Mucosa of descending colon (tissue), 3 donors: ENCODE measurements around the gene EMP2. TPM values are rescaled to one million over a fixed set of nuclear protein-coding genes. Genes with fewer than 3 reads are reported as not detected.

Source experiments
- ATAC-seq: fragments of 200-7000 bp; cut with Tn5 transposase; one replicate; pipeline ENCODE4 v1.9.1; 2020; ENCODE audit warnings: mild to moderate bottlenecking, moderate library complexity
- DNase-seq, 3 donors: peaks; one replicate each; pipeline ENCODE4 v3.0.0-alpha.2; 2020
- H3K36me3 ChIP-seq: fragments of 200-600 bp; one replicate; pipeline ENCODE4 v1.8.0; 2021; ENCODE audit warnings: low read depth, mild to moderate bottlenecking
- H3K4me1 ChIP-seq: fragments of 200-600 bp; one replicate; pipeline ENCODE4 v1.8.0; 2021; ENCODE audit warnings: low read depth, mild to moderate bottlenecking
- H3K4me3 ChIP-seq: fragments of 200-600 bp; one replicate; pipeline ENCODE4 v1.8.0; 2021; ENCODE audit warnings: mild to moderate bottlenecking
- H3K9me3 ChIP-seq: fragments of 200-600 bp; one replicate; pipeline ENCODE4 v1.8.0; 2021; ENCODE audit warnings: mild to moderate bottlenecking
- intact Hi-C, 2 donors: fragments of 100-400 bp; cut with DNase I in 1 of 2; cut with micrococcal nuclease in 1 of 2; formaldehyde crosslinking; loops; one replicate each; pipeline versions ENCODE4 v1.11.0 to v1.11.1; 2022; cut with DNase I, micrococcal nuclease
- long read RNA-seq, 2 donors: library from polyadenylated mRNA; unstranded; transcript quantifications; one replicate each; pipeline ENCODE4 v2.0.0, GENCODE V29; 2019 to 2021
- total RNA-seq, 3 donors: library from RNA; stranded (reverse); fragmentation: NEBNext Ultra II Directional in 2 of 3; extraction: Animal tissue kit (Norgen Biotek cat#: 25700) in 2 of 3; gene quantifications; one replicate each; pipeline versions ENCODE4 v1.2.1 to v1.2.4, GENCODE V29; 2021 to 2023
- TF ChIP-seq, protein P1 (sequence below): fragments of 200-600 bp; IDR thresholded peaks from one replicate; pipeline ENCODE4 v1.8.0; 2022; ENCODE audit warnings: antibody characterized with exemption, mild to moderate bottlenecking
- donor health status: DM: no; HTN: no; CAD: no; lungs with moderate emphysema.
- donor health status: DM: no; HTN: no; CAD: no.
- donor health status: DM: no; HTN: yes; CAD: no.

The EMP2 gene, protein sequence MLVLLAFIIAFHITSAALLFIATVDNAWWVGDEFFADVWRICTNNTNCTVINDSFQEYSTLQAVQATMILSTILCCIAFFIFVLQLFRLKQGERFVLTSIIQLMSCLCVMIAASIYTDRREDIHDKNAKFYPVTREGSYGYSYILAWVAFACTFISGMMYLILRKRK
- total RNA-seq, result 10 to 100 TPM; 73.0 to 92.9 (median 84.3) TPM
- long read RNA-seq, donor 1, full-length matches to known transcripts, result 56 of 67 reads
- long read RNA-seq, donor 1, partial matches to known transcripts, result 0 of 67 reads
- long read RNA-seq, donor 1, other reads (novel, unspliced or antisense), result 11 of 67 reads
- long read RNA-seq, donor 2, full-length matches to known transcripts, result 29 of 34 reads
- long read RNA-seq, donor 2, partial matches to known transcripts, result 2 of 34 reads
- long read RNA-seq, donor 2, other reads (novel, unspliced or antisense), result 3 of 34 reads

DNA sequence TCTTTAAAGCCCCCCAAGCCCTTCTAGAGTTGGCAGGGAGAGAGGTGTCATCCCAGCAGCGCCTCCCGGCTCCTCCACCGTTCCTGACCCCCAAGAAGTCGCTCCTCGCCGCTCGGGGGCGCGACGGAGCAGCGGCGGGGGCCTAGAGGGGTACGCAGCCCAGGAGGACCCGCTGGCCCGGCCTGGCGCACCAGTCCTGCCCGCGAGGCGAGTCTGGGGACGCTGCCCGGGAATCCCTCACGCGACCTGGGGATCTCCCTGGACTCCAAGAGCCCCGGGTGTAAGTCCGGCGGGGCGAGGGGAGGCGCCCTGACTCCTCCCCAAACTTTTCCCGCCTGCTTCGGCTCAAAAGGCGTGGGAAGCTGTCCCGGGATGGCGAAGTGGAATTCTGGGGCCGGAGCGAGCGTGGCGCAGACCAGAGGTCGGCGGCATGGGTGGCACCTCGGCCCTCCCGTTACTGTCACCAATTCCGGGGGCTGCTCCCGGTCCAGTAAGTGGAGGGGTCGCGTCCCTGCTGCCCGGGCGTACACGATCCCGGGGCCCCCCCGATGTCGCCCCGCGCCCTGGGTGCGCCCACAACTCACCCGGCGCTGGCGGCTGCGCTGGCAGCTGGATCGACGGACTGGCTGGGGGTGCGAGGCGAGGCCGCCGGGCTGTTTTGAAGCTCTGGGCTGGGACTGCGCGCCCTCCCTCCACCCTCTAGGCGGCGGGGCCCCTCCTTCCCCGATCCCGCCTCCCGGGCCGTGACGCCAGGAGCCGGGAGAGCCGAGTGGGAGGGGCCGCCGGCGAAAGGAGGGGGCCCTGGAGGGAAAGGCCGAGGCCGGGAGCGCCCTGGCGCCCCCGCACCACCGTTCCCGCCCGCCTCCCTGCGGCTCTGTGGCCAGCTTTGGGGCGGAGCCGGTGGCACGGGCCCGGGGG is at the start of gene EMP2:
EMP2 (minus strand) TSS at position 634 of the 918 bp plus-strand sequence. CDS start 32,981 bp downstream, outside the sequence.
- peaks cover 26% of the 10 kb centered on the region for H3K4me1 ChIP-seq
- H3K36me3 ChIP-seq, result no peaks in the 10 kb centered on the region
- ATAC-seq, result peak; percentile 88
- TF ChIP-seq, protein P1, sequence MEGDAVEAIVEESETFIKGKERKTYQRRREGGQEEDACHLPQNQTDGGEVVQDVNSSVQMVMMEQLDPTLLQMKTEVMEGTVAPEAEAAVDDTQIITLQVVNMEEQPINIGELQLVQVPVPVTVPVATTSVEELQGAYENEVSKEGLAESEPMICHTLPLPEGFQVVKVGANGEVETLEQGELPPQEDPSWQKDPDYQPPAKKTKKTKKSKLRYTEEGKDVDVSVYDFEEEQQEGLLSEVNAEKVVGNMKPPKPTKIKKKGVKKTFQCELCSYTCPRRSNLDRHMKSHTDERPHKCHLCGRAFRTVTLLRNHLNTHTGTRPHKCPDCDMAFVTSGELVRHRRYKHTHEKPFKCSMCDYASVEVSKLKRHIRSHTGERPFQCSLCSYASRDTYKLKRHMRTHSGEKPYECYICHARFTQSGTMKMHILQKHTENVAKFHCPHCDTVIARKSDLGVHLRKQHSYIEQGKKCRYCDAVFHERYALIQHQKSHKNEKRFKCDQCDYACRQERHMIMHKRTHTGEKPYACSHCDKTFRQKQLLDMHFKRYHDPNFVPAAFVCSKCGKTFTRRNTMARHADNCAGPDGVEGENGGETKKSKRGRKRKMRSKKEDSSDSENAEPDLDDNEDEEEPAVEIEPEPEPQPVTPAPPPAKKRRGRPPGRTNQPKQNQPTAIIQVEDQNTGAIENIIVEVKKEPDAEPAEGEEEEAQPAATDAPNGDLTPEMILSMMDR, result peak; percentile 27
- H3K4me3 ChIP-seq, result peak within 1 kb of the TSS; percentile 78
- peak; percentile 82 to 91 (median 86) for DNase-seq
- intact Hi-C loops, result no loop called here
- no peaks in the 10 kb centered on the region for H3K9me3 ChIP-seq

DNA sequence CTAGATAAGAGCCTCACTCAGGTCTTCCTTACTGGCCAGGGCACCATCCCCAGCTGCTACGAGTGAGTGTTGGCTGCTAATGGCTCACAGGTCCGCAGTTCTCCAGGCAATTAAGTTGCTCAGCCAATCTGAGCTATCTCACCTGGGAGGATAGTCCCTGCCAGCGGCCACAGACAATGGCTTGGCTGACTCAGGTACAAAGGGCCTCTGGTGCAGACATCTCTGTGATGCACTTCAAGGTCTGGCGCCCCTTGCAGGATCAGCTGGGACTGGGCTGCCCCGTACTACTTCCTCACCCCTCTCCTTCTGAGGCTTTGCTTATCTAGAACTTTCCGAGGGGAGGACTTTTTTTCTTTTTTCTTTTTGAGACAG is 49.2 kb upstream of the EMP2 start:
- intact Hi-C loops, result no loop called here
- DNase-seq, result peak in 1 of 3 donors; percentile 39
- Histone ChIP-seq H3K36me3 (no peaks in the 10 kb centered on the region), H3K4me3 (no peak overlapping the region), H3K9me3 (no peaks in the 10 kb centered on the region), H3K4me1 (no peaks in the 10 kb centered on the region)
- peak; percentile 81 for ATAC-seq
- TF ChIP-seq, protein P1, result no peak

DNA sequence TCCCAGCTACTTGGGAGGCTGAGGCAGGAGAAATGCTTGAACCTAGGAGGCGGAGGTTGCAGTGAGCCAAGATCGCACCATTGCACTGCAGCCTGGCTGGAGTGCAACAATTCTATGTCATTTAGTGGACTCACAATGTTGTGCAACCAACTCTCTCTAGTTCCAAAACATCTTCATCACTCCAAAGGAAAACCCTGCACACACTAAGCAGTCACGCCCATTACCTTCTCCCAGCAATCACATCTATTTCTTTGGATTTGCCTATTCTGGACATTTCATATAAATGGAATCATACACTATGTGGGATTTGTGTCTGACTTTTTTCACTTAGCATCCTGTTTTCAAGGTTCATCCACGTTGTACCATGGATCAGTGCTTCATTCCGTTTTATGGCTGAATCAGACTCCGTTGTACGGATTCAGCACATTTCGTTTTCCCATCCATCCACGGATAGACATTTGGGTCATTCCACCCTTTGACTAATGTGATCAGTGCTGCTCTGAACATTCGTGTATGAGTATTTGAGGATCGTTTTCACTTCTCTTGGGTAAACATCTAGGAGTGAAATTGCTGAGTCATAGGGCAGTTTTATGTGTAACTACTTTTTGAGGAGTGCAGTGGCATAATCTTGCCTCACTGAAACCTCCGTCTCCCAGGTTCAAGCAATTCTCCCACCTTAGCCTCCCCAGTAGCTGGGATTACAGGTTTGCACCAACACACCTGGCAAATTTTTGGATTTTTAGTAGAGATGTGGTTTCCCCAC is 45.4 kb upstream of the EMP2 start:
- DNase-seq (no peak), ATAC-seq (peak; percentile 51)
- no peaks in the 10 kb centered on the region for H3K36me3 ChIP-seq
- H3K9me3 ChIP-seq, result no peaks in the 10 kb centered on the region
- no peak overlapping the region for H3K4me3 ChIP-seq
- no peaks in the 10 kb centered on the region for H3K4me1 ChIP-seq
- intact Hi-C loops, result no loop called here
- TF ChIP-seq, protein P1, result no peak

DNA sequence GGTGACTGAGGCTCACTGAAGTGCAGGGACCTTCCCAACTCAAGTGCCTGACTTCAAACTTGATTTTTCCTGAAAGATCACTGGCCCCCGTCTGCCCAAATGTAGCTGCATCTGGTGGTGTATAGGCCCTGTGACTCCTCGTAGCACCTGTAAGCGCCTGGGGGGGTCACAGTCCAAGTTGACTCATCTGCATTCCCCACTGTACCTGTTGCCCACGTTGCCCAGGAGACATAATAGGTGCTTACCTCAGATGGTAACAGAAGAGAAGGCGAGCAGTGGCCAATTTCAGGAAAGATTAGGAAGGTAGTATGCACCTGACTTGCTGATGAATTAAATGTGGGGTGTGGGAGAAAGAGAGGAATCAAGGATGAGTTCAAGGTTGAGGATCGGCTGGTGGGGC is 44.1 kb upstream of the EMP2 start:
- no peaks in the 10 kb centered on the region for H3K9me3 ChIP-seq
- intact Hi-C loops, result no loop called here
- DNase-seq (no peak), ATAC-seq (no peak)
- TF ChIP-seq, protein P1, result no peak
- no peaks in the 10 kb centered on the region for H3K36me3 ChIP-seq
- H3K4me1 ChIP-seq, result no peaks in the 10 kb centered on the region
- H3K4me3 ChIP-seq, result no peak overlapping the region

DNA sequence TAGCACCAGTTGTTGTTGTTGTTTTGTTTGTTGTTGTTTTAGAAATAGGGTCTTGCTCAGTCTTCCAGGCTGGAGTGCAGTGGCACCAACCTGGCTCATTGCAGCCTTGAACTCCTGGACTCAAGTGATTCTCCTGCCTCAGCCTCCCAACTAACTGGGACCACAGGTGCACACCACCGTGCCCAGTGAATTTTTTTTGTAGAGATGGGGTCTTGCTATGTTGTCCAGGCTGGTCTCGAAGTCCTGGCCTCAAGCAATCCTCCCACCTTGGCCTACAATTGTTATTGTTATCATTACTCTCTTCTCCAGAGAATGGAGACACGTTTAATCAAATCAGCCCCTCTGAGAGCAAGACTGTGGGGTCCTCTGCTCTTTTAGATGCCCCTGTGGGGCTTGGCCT is 42.7 kb upstream of the EMP2 start:
- Histone ChIP-seq H3K9me3 (no peaks in the 10 kb centered on the region), H3K4me3 (no peak overlapping the region), H3K36me3 (no peaks in the 10 kb centered on the region), H3K4me1 (peaks cover 9% of the 10 kb centered on the region)
- ATAC-seq (no peak), DNase-seq (no peak)
- intact Hi-C loops, result no loop called here
- TF ChIP-seq, protein P1, result no peak
